Colonic mucosa (tissue), 4 donors: Measurements from ENCODE around the gene BOLA1. TPM values are rescaled to one million over a fixed set of nuclear protein-coding genes. Genes with fewer than 3 reads are reported as not detected.

Source experiments
- DNase-seq: peaks from one replicate; pipeline ENCODE4 v3.0.0-alpha.2; 2020
- H3K27ac ChIP-seq: fragments of 200-600 bp; one replicate; pipeline ENCODE4 v1.8.0; 2021
- H3K27me3 ChIP-seq: fragments of 200-600 bp; one replicate; pipeline ENCODE4 v1.8.0; 2021
- H3K36me3 ChIP-seq: fragments of 200-600 bp; one replicate; pipeline ENCODE4 v1.8.0; 2021
- H3K4me1 ChIP-seq: fragments of 200-600 bp; one replicate; pipeline ENCODE4 v1.8.0; 2021; ENCODE audit warnings: mild to moderate bottlenecking
- H3K4me3 ChIP-seq: fragments of 200-600 bp; one replicate; pipeline ENCODE4 v1.8.0; 2021
- H3K9ac ChIP-seq, 2 donors: one replicate each; pipeline ENCODE4 v1.7.0; 2013; ENCODE audit warnings: control low read depth in 2 of 2, low read depth in 2 of 2, low read length in 2 of 2
- H3K9me3 ChIP-seq: fragments of 200-600 bp; one replicate; pipeline ENCODE4 v1.8.0; 2021
- CTCF ChIP-seq: fragments of 200-600 bp; IDR thresholded peaks from one replicate; pipeline ENCODE4 v1.8.0; 2022; ENCODE audit warnings: antibody characterized with exemption, mild to moderate bottlenecking
- intact Hi-C: fragments of 100-400 bp; cut with DNase I; formaldehyde crosslinking; loops from one replicate; pipeline ENCODE4 v1.14.1; 2022
- total RNA-seq, 2 donors: library from RNA; stranded (reverse); fragmentation: NEBNext Ultra II Directional in 1 of 2; extraction: Animal tissue kit (Norgen Biotek cat#: 25700) in 1 of 2; gene quantifications; one replicate each; pipeline ENCODE4 v1.2.1, GENCODE V29; 2021
- donor health status: healthy.
- donor health status: DM: no; HTN: no; CAD: no.
- donor health status: DM: no; HTN: no; CAD: no.

BOLA1 gene
- total RNA-seq, 2 donors from 2014 or later: 12.8 to 21.1 TPM

GRCh38 chr1:149925345-149925744 lies 26.0 kb downstream of the BOLA1 start:
- peaks cover 4% of the 10 kb centered on the region for H3K4me1 ChIP-seq

GRCh38 chr1:149925751-149926150 lies 26.4 kb downstream of the BOLA1 start:
- DNase-seq: no peak
- Histone ChIP-seq H3K4me3 (no peak overlapping the region), H3K36me3 (peaks cover 22% of the 10 kb centered on the region), H3K4me1 (peaks cover 4% of the 10 kb centered on the region), H3K9ac (no peak overlapping the region), H3K27ac (no peak overlapping the region), H3K9me3 (no peaks in the 10 kb centered on the region), H3K27me3 (no peaks in the 10 kb centered on the region)
- no peak for TF ChIP-seq CTCF
- intact Hi-C loops: loop anchor here (2.0 kb wide), 1 partner anchor 35 kb away; no protein-coding TSS in a partner anchor

More at GRCh38 chr1:149925345-149925744, 26.0 kb downstream of the BOLA1 start:
- no peak overlapping the region for H3K27ac ChIP-seq
- no peak for DNase-seq
- no peak overlapping the region for H3K9ac ChIP-seq
- no peaks in the 10 kb centered on the region for H3K27me3 ChIP-seq
- intact Hi-C loops: no loop called here
- no peak overlapping the region for H3K4me3 ChIP-seq
- no peaks in the 10 kb centered on the region for H3K9me3 ChIP-seq
- peaks cover 22% of the 10 kb centered on the region for H3K36me3 ChIP-seq
- TF ChIP-seq CTCF: no peak

- Histone ChIP-seq H3K9ac (no peak overlapping the region), H3K27ac (no peak overlapping the region), H3K4me3 (no peak overlapping the region), H3K4me1 (peaks cover 4% of the 10 kb centered on the region), H3K27me3 (no peaks in the 10 kb centered on the region), H3K36me3 (peaks cover 22% of the 10 kb centered on the region), H3K9me3 (no peaks in the 10 kb centered on the region)
- intact Hi-C loops: loop anchor here (2.0 kb wide), 1 partner anchor 35 kb away; no protein-coding TSS in a partner anchor
- no peak for TF ChIP-seq CTCF
- DNase-seq: no peak
Measured at GRCh38 chr1:149926296-149926695, 26.9 kb downstream of the BOLA1 start.

GRCh38 chr1:149927056-149927562 lies 27.7 kb downstream of the BOLA1 start:
- H3K9me3 ChIP-seq: no peaks in the 10 kb centered on the region
- H3K4me3 ChIP-seq: peak overlapping the region; percentile 96
- H3K4me1 ChIP-seq: peaks cover 4% of the 10 kb centered on the region
- intact Hi-C loops: loop anchor here (2.0 kb wide), 1 partner anchor 36 kb away; no protein-coding TSS in a partner anchor
- H3K36me3 ChIP-seq: peaks cover 22% of the 10 kb centered on the region
- H3K9ac ChIP-seq: peak overlapping the region; percentile 70 to 92
- H3K27ac ChIP-seq: peak overlapping the region; percentile 98
- DNase-seq: no peak
- TF ChIP-seq CTCF: no peak
- no peaks in the 10 kb centered on the region for H3K27me3 ChIP-seq

- Histone ChIP-seq H3K4me3 (peak within 1 kb of the TSS; percentile 96), H3K9ac (peak within 1 kb of the TSS; percentile 70 to 92), H3K27ac (peak within 1 kb of the TSS; percentile 98), H3K27me3 (no peaks in the 10 kb centered on the region), H3K36me3 (peaks cover 22% of the 10 kb centered on the region), H3K9me3 (no peaks in the 10 kb centered on the region), H3K4me1 (peaks cover 4% of the 10 kb centered on the region)
- DNase-seq: peak; percentile 97
- no peak for TF ChIP-seq CTCF
- intact Hi-C loops: loop anchor here (2.0 kb wide), 1 partner anchor 37 kb away; no protein-coding TSS in a partner anchor
Measured at GRCh38 chr1:149927563-149928400, 28.4 kb downstream of the BOLA1 start, which contains the start of gene SF3B4. TSS of gene SF3B4 (minus strand) at chr1:149927803. CDS start at chr1:149927759, 44 bp downstream.
